Measurements from ENCODE around the gene PRR7.
"Not testable (repeated sequence)": the region's sequence is repeated elsewhere in the genome, so short reads cannot be mapped to it uniquely, and the experiment has no call there.

GRCh38 chr5:177420472-177420871 is 26.1 kb upstream of the PRR7 start:
- not testable (repeated sequence) for TF ChIP-seq POLR2AphosphoS5 (IDR thresholded peaks at IDR 0.05; ENCODE audit: low read depth, low read length); CTCF (IDR thresholded peaks at IDR 0.05); REST (IDR thresholded peaks at IDR 0.05; ENCODE audit: insufficient read depth in 1 of 2, low read depth in 2 of 2, low read length in 1 of 2); SIN3A (IDR thresholded peaks at IDR 0.05; ENCODE audit: borderline replicate concordance, insufficient read depth, low read depth, low read length)

Measured in Panc1 (cell line).